Neural progenitor cell (in vitro differentiated cells): ENCODE measurements around the gene ARL8A. TPM values are rescaled to one million over a fixed set of nuclear protein-coding genes. Genes with fewer than 3 reads are reported as not detected.

Source experiments
- DNase-seq: peaks from one replicate; pipeline ENCODE4 v3.0.0-alpha.2; 2016; ENCODE audit warnings: low spot score
- H2AFZ ChIP-seq: fragments of 200-600 bp; sonication (generic); replicated peaks from 2 replicates; pipeline ENCODE4 v1.6.1; 2016; ENCODE audit warnings: antibody characterized with exemption
- H3F3A ChIP-seq: fragments of 200-600 bp; sonication (generic); 2 replicates; pipeline ENCODE4 v1.6.1; 2016; ENCODE audit warnings: antibody characterized with exemption, low read depth
- H3K27ac ChIP-seq: fragments of 200-600 bp; sonication (generic); 2 replicates; pipeline ENCODE4 v1.5.1; 2016; ENCODE audit warnings: mild to moderate bottlenecking
- H3K27me3 ChIP-seq: fragments of 200-600 bp; sonication (generic); 2 replicates; pipeline ENCODE4 v1.6.1; 2016; ENCODE audit warnings: mild to moderate bottlenecking, moderate library complexity
- H3K36me3 ChIP-seq: fragments of 200-600 bp; sonication (generic); 2 replicates; pipeline ENCODE4 v1.5.1; 2016
- H3K4me1 ChIP-seq: fragments of 200-600 bp; sonication (generic); 2 replicates; pipeline ENCODE4 v1.6.1; 2016; ENCODE audit warnings: mixed run types
- H3K4me2 ChIP-seq: fragments of 200-600 bp; sonication (generic); 2 replicates; pipeline ENCODE4 v1.6.1; 2016
- H3K4me3 ChIP-seq: fragments of 200-600 bp; sonication (generic); 2 replicates; pipeline ENCODE4 v1.5.1; 2016
- H3K79me2 ChIP-seq: fragments of 200-600 bp; sonication (generic); 2 replicates; pipeline ENCODE4 v1.6.1; 2016; ENCODE audit warnings: low read depth
- H3K9ac ChIP-seq: fragments of 200-600 bp; sonication (generic); 2 replicates; pipeline ENCODE4 v1.6.1; 2016
- H3K9me3 ChIP-seq: fragments of 200-600 bp; sonication (generic); 2 replicates; pipeline ENCODE4 v1.5.1; 2016; ENCODE audit warnings: low read depth
- H4K20me1 ChIP-seq: fragments of 200-600 bp; sonication (generic); 2 replicates; pipeline ENCODE4 v1.6.1; 2016; ENCODE audit warnings: low read depth
- H3K27ac Mint-ChIP-seq: 3 replicates; pipeline ENCODE4 v1.8.0; 2021; ENCODE audit warnings: mixed read lengths
- H3K27me3 Mint-ChIP-seq: 2 replicates; pipeline ENCODE4 v1.8.0; 2022; ENCODE audit warnings: low read depth, mild to moderate bottlenecking, inconsistent platforms, moderate library complexity, mixed read lengths; ENCODE audit not compliant: insufficient read depth
- H3K36me3 Mint-ChIP-seq: 3 replicates; pipeline ENCODE4 v1.8.0; 2021; ENCODE audit warnings: mixed read lengths
- H3K4me1 Mint-ChIP-seq: 3 replicates; pipeline ENCODE4 v1.8.0; 2021; ENCODE audit warnings: mixed read lengths
- H3K4me3 Mint-ChIP-seq: 3 replicates; pipeline ENCODE4 v1.8.0; 2021; ENCODE audit warnings: mild to moderate bottlenecking, moderate library complexity, mixed read lengths
- H3K9me3 Mint-ChIP-seq: 3 replicates; pipeline ENCODE4 v1.8.0; 2020; ENCODE audit warnings: mixed read lengths
- EZH2 ChIP-seq: fragments of 200-600 bp; sonication (generic); IDR thresholded peaks from 2 replicates; pipeline ENCODE4 v1.6.1; 2017; ENCODE audit warnings: antibody characterized with exemption, mild to moderate bottlenecking, moderate library complexity
- EZH2phosphoT487 ChIP-seq: fragments of 200-600 bp; sonication (generic); IDR thresholded peaks from 2 replicates; pipeline ENCODE4 v1.6.1; 2017; ENCODE audit warnings: antibody characterized with exemption
- total RNA-seq: library from RNA; depleted of rRNA; stranded (reverse); fragments of >200 nt; gene quantifications from 2 replicates; pipeline ENCODE4 v1.2.3, GENCODE V29; 2015; ENCODE audit warnings: low replicate concordance
- TF ChIP-seq, protein P1 (sequence below): fragments of 200-600 bp; sonication (generic); IDR thresholded peaks from 2 replicates; pipeline ENCODE4 v1.5.1; 2017; ENCODE audit warnings: antibody characterized with exemption, mild to moderate bottlenecking

The ARL8A gene
- total RNA-seq, 1 donor from 2014 or later: 13.3 TPM

DNA sequence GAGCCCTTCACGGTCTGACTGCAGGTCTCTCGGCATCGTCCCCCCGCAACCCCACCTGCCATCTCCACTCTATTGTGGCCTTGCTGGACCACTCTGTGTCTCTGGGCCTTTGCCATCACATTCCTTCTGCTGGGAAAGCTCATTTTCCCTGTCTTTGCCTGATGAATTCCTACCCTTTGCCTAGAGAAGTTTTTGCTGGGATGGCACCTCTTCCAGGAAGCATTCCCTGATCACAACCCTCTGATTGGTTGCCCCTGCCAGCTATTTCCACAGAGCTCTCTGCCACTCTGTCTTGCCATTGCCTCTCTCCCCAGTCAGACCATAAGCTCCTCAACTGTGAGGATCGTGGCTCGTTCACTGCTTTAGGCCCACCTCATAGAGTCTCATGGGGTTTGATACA lies 50.7 kb downstream of the ARL8A start:
- H3K4me2 ChIP-seq: no peak overlapping the region
- H3F3A ChIP-seq: no peaks in the 10 kb centered on the region
- peaks cover 6% of the 10 kb centered on the region for H3K27me3 Mint-ChIP-seq
- no peak for DNase-seq
- H3K9me3 Mint-ChIP-seq: no peaks in the 10 kb centered on the region
- no peaks in the 10 kb centered on the region for H3K9me3 ChIP-seq
- no peak overlapping the region for H3K27ac Mint-ChIP-seq
- H3K9ac ChIP-seq: no peak overlapping the region
- H3K36me3 ChIP-seq: no peaks in the 10 kb centered on the region
- H3K4me1 Mint-ChIP-seq: no peaks in the 10 kb centered on the region
- no peaks in the 10 kb centered on the region for H3K79me2 ChIP-seq
- no peak overlapping the region for H3K4me3 ChIP-seq
- no peak overlapping the region for H3K27ac ChIP-seq
- H2AFZ ChIP-seq: no peak overlapping the region
- H3K27me3 ChIP-seq: no peaks in the 10 kb centered on the region
- H3K36me3 Mint-ChIP-seq: no peaks in the 10 kb centered on the region
- peaks cover 5% of the 10 kb centered on the region for H3K4me1 ChIP-seq
- no peaks in the 10 kb centered on the region for H4K20me1 ChIP-seq
- no peak for TF ChIP-seq EZH2phosphoT487
- TF ChIP-seq, protein P1, sequence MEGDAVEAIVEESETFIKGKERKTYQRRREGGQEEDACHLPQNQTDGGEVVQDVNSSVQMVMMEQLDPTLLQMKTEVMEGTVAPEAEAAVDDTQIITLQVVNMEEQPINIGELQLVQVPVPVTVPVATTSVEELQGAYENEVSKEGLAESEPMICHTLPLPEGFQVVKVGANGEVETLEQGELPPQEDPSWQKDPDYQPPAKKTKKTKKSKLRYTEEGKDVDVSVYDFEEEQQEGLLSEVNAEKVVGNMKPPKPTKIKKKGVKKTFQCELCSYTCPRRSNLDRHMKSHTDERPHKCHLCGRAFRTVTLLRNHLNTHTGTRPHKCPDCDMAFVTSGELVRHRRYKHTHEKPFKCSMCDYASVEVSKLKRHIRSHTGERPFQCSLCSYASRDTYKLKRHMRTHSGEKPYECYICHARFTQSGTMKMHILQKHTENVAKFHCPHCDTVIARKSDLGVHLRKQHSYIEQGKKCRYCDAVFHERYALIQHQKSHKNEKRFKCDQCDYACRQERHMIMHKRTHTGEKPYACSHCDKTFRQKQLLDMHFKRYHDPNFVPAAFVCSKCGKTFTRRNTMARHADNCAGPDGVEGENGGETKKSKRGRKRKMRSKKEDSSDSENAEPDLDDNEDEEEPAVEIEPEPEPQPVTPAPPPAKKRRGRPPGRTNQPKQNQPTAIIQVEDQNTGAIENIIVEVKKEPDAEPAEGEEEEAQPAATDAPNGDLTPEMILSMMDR: no peak
- TF ChIP-seq EZH2: no peak
- no peak overlapping the region for H3K4me3 Mint-ChIP-seq

DNA sequence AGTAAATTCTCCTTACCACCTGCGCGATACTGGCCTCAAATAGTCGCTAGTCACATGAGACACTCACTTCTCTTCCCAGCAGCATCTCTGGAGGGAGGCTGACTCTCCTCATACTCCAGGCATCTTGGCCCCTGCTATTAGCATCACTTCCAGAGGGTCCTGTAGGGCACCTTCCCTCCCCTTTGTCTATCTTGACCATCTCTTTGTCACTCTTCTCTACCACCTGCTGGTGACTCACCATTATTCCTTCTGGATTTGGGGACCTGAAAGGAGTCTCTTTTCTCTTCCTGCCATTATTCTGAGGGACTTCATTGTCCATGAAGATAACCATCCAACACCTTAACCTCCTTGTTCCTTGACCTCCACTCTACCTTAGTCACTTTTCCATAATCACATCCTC lies 53.5 kb downstream of the ARL8A start:
- no peak overlapping the region for H3K9ac ChIP-seq
- no peaks in the 10 kb centered on the region for H3K27me3 ChIP-seq
- H3K36me3 Mint-ChIP-seq: no peaks in the 10 kb centered on the region
- no peak overlapping the region for H2AFZ ChIP-seq
- no peaks in the 10 kb centered on the region for H3K36me3 ChIP-seq
- no peak overlapping the region for H3K4me3 Mint-ChIP-seq
- peaks cover 6% of the 10 kb centered on the region for H3K27me3 Mint-ChIP-seq
- TF ChIP-seq EZH2phosphoT487: no peak
- TF ChIP-seq, protein P1: no peak
- H4K20me1 ChIP-seq: no peaks in the 10 kb centered on the region
- H3K4me1 ChIP-seq: peaks cover 11% of the 10 kb centered on the region
- H3K4me3 ChIP-seq: no peak overlapping the region
- no peaks in the 10 kb centered on the region for H3K9me3 Mint-ChIP-seq
- peaks cover 7% of the 10 kb centered on the region for H3F3A ChIP-seq
- no peaks in the 10 kb centered on the region for H3K9me3 ChIP-seq
- H3K27ac Mint-ChIP-seq: no peak overlapping the region
- no peaks in the 10 kb centered on the region for H3K79me2 ChIP-seq
- H3K4me2 ChIP-seq: no peak overlapping the region
- DNase-seq: no peak
- H3K4me1 Mint-ChIP-seq: peaks cover 18% of the 10 kb centered on the region
- no peak overlapping the region for H3K27ac ChIP-seq

DNA sequence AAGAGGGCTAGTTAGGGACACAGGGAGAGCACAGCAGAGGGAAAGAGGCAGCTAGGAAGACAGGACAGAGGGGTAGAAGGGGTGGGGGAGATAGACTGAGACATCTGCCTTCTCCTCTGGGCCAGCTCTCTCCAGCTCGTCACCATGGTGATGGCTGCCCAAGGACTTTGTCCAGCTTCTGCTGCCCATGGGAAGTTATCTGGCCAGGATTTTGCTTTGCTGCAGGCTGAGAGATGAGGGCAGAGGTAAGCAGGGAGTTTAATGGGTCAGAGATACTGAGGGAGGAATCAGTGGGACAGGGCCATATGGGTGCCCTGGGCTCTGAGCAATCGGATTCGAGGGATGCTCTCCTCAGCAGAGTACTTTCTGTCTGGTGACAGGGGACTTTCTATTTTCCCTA lies 56.3 kb downstream of the ARL8A start:
- H3K9me3 Mint-ChIP-seq: no peaks in the 10 kb centered on the region
- Histone ChIP-seq H2AFZ (no peak overlapping the region), H3K79me2 (no peaks in the 10 kb centered on the region), H3F3A (peaks cover 24% of the 10 kb centered on the region), H3K27ac (no peak overlapping the region), H3K4me1 (peaks cover 27% of the 10 kb centered on the region), H3K9ac (no peak overlapping the region), H3K27me3 (no peaks in the 10 kb centered on the region), H3K9me3 (no peaks in the 10 kb centered on the region), H4K20me1 (no peaks in the 10 kb centered on the region), H3K4me3 (no peak overlapping the region), H3K36me3 (no peaks in the 10 kb centered on the region), H3K4me2 (no peak overlapping the region)
- H3K4me3 Mint-ChIP-seq: no peak overlapping the region
- no peak overlapping the region for H3K27ac Mint-ChIP-seq
- no peak for DNase-seq
- TF ChIP-seq EZH2phosphoT487 (no peak), EZH2 (no peak)
- TF ChIP-seq, protein P1: no peak
- H3K4me1 Mint-ChIP-seq: peaks cover 31% of the 10 kb centered on the region
- H3K27me3 Mint-ChIP-seq: peaks cover 5% of the 10 kb centered on the region
- H3K36me3 Mint-ChIP-seq: no peaks in the 10 kb centered on the region
